Mesenteric fat pad (tissue), 1 donor: ENCODE results near the gene CCR5AS.

ENCODE experiments used
- DNase-seq: peaks from one replicate; pipeline ENCODE4 v3.0.0-alpha.2; 2020; ENCODE audit warnings: low spot score
- donor health status: DM: yes; HTN: yes; CAD: no.

The CCR5AS gene

DNA sequence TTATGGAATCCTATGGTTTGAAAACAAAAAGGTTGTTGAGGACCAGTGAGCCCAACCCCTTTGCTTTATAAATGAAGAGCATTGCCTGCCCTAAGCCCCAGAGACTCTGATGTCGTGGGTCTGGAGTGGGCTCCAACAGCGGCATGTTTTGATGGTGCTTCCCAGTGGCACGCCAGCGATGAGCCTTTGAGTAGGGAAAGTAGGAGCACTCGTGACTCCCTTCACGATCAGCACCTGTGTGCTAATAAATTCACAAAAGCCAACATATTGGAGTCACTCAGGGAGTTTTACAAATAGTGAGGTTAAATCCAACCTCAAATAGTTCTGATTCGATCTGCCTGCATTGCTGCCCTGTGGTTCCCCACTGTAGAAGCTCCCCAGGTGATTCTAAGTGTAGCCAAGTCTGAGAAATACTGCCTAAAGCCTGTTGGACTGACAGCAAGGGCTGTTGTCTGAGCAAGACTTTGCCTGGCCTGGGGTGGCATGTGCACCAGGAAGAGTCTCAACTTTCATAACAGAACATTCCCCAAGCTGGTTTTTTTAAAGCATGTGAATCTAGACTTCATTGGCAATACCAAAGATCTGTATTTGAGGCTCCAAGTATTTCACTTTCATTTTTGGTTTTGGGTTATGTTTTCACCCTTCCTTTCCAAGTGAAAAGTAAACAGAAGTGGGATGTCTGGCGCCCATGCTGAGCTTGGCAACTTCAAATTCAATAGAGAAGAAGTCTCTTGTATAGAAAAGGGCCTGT lies 26.2 kb downstream of the CCR5AS start:
- DNase-seq, result no peak

- no peak for DNase-seq
Measured at GRCh38 chr3:46378426-46378942, 28.4 kb downstream of the CCR5AS start.

- no peak for DNase-seq
Measured at GRCh38 chr3:46375814-46376213, 31.1 kb downstream of the CCR5AS start.

GRCh38 chr3:46375218-46375617 lies 31.6 kb downstream of the CCR5AS start:
- DNase-seq, result no peak

DNA sequence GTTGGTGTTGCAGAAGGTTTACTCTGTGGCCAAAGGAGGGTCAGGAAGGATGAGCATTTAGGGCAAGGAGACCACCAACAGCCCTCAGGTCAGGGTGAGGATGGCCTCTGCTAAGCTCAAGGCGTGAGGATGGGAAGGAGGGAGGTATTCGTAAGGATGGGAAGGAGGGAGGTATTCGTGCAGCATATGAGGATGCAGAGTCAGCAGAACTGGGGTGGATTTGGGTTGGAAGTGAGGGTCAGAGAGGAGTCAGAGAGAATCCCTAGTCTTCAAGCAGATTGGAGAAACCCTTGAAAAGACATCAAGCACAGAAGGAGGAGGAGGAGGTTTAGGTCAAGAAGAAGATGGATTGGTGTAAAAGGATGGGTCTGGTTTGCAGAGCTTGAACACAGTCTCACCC lies 32.1 kb downstream of the CCR5AS start:
- no peak for DNase-seq

DNA sequence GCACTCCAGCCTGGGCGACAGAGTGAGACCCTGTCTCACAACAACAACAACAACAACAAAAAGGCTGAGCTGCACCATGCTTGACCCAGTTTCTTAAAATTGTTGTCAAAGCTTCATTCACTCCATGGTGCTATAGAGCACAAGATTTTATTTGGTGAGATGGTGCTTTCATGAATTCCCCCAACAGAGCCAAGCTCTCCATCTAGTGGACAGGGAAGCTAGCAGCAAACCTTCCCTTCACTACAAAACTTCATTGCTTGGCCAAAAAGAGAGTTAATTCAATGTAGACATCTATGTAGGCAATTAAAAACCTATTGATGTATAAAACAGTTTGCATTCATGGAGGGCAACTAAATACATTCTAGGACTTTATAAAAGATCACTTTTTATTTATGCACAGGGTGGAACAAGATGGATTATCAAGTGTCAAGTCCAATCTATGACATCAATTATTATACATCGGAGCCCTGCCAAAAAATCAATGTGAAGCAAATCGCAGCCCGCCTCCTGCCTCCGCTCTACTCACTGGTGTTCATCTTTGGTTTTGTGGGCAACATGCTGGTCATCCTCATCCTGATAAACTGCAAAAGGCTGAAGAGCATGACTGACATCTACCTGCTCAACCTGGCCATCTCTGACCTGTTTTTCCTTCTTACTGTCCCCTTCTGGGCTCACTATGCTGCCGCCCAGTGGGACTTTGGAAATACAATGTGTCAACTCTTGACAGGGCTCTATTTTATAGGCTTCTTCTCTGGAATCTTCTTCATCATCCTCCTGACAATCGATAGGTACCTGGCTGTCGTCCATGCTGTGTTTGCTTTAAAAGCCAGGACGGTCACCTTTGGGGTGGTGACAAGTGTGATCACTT lies 34.1 kb downstream of the CCR5AS start:
- no peak for DNase-seq

DNA sequence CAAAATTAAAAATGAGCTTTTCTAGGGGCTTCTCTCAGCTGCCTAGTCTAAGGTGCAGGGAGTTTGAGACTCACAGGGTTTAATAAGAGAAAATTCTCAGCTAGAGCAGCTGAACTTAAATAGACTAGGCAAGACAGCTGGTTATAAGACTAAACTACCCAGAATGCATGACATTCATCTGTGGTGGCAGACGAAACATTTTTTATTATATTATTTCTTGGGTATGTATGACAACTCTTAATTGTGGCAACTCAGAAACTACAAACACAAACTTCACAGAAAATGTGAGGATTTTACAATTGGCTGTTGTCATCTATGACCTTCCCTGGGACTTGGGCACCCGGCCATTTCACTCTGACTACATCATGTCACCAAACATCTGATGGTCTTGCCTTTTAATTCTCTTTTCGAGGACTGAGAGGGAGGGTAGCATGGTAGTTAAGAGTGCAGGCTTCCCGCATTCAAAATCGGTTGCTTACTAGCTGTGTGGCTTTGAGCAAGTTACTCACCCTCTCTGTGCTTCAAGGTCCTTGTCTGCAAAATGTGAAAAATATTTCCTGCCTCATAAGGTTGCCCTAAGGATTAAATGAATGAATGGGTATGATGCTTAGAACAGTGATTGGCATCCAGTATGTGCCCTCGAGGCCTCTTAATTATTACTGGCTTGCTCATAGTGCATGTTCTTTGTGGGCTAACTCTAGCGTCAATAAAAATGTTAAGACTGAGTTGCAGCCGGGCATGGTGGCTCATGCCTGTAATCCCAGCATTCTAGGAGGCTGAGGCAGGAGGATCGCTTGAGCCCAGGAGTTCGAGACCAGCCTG lies 35.1 kb downstream of the CCR5AS start:
- DNase-seq, result no peak

GRCh38 chr3:46370839-46371518 lies 35.9 kb downstream of the CCR5AS start, which contains the start of gene CCR5:
TSS of gene CCR5 (plus strand) at chr3:46370946. CDS start at chr3:46372903, 1,957 bp downstream.
- no peak for DNase-seq

GRCh38 chr3:46369675-46370132 lies 37.2 kb downstream of the CCR5AS start:
- DNase-seq, result no peak

- no peak for DNase-seq
Measured at GRCh38 chr3:46369151-46369550, 37.7 kb downstream of the CCR5AS start.

GRCh38 chr3:46368569-46368968 lies 38.3 kb downstream of the CCR5AS start:
- no peak for DNase-seq

- DNase-seq, result no peak
Measured at GRCh38 chr3:46367811-46368210, 39.1 kb downstream of the CCR5AS start.

GRCh38 chr3:46365737-46366524 lies 40.9 kb downstream of the CCR5AS start:
- no peak for DNase-seq

DNA sequence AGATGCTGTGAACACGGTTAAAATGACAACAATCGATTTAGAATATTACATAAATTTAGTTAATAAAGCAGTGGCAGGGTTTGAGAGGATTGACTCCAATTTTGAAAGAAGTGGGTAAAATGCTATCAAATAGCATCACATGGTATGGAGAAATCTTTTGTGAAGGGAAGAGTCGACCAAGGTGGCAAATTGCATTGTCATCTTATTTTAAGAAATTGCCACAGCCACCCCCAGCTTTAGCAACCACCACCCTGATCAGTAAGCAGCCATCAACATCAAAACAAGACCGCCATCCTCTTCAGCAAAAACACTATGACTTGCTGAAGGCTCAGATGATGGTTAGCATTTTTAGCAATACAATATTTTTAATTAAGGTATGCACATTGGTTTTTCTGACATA lies 41.8 kb downstream of the CCR5AS start:
- no peak for DNase-seq

DNA sequence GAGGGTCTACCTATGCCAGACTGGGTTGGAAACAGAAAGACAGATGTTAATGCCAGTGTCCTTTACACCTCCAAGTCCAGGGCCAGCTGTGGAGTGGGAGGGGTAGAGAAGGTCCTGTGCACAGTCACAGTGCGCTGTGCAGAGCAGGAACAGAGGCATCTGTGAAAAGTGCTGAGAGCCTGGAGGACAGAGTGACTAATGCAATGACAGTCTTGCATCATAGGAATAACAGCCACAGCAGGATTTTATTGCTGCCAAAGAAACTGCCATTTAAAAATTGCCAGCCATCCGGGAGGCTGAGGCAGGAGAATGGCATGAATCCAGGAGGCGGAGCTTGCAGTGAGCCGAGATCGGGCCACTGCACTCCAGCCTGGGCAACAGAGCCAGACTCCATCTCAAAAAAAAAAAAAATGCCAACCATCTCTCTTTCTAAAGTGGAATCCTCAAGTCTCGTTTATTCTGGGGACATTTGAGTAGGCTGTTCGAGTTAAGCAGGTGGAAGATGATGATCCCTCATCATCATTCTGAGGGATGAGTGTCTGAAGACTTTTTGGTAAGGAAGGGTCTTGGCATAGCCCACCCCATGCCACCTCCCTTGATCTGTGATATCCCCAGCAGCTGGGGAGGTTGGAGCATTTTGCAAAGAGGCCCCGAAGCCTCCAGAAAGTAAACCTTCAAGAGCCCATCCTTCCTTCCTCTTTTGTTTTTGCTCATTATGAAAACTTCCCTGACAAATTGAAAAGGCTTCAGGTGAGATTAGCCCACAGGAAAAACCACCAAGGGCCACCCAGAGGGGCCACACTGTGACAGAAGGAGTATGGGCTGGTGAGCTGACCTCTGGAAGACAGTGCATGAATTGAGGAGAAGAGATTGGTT lies 45.2 kb downstream of the CCR5AS start:
- no peak for DNase-seq

GRCh38 chr3:46360907-46361306 lies 46.0 kb downstream of the CCR5AS start:
- no peak for DNase-seq

GRCh38 chr3:46359733-46360493 lies 47.0 kb downstream of the CCR5AS start:
- DNase-seq, result no peak

DNA sequence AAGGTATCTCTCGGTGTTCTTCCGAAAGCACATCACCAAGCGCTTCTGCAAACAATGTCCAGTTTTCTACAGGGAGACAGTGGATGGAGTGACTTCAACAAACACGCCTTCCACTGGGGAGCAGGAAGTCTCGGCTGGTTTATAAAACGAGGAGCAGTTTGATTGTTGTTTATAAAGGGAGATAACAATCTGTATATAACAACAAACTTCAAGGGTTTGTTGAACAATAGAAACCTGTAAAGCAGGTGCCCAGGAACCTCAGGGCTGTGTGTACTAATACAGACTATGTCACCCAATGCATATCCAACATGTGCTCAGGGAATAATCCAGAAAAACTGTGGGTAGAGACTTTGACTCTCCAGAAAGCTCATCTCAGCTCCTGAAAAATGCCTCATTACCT lies 48.4 kb downstream of the CCR5AS start:
- no peak for DNase-seq
